CD4-positive, alpha-beta T cell treated with Interleukin-10 for 1 hour (primary cell): Measurements from ENCODE around the gene IRAK1BP1.
"Not testable (repeated sequence)": the region's sequence is repeated elsewhere in the genome, so short reads cannot be mapped to it uniquely, and the experiment has no call there.

Source experiments
- DNase-seq: peaks from one replicate; pipeline ENCODE4 v3.0.0-alpha.2; 2020

The IRAK1BP1 gene, protein sequence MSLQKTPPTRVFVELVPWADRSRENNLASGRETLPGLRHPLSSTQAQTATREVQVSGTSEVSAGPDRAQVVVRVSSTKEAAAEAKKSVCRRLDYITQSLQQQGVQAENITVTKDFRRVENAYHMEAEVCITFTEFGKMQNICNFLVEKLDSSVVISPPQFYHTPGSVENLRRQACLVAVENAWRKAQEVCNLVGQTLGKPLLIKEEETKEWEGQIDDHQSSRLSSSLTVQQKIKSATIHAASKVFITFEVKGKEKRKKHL

DNA sequence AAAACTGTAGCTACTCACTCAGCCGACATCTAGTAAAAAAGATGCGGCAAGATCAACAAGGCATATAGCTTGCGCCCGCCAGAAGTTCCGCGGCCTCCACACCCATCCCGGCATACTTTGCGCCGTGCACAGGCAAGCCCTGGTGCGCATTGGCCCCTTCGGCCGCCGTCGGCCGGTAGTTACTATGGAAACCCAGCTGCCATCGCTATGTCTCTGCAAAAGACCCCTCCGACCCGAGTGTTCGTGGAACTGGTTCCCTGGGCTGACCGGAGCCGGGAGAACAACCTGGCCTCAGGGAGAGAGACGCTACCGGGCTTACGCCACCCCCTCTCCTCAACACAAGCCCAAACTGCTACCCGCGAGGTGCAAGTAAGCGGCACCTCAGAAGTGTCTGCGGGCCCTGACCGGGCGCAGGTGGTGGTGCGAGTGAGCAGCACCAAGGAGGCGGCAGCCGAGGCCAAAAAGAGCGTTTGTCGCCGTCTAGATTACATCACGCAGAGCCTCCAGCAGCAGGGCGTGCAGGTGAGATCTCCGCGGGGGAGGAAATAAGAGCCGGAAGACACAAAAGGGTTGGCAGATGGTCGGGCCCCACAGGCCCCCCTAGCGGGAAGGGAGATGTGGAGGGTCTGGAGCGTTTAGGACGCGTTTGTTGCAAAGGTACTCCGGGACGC is at the start of gene IRAK1BP1:
Gene IRAK1BP1, plus strand, starts transcription at position 182 of the 671 bp plus-strand sequence. Its CDS starts 26 bp downstream, at position 208.
- DNase-seq, result peak; percentile 80

GRCh38 chr6:78824045-78824444 is 43.3 kb upstream of the IRAK1BP1 start:
- no peak for DNase-seq

DNA sequence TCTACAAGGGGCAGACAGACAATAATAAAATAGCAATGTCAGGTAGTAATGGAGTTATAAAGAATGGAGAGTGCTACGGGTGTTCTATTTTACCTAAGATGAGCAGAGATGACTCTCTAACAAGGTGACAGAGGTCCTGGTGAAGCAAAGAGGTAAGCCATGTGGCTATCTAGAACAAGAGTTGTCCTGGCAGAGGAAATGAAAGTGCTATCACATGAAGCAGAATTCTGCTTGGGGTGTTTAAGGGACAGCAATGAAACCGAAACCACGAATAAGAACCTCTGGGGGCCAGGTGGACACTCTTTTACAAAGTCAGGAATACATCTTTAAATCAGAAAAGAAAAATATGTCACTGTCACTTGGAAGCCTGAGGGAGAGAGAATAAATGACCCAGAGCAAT is 37.9 kb upstream of the IRAK1BP1 start:
- no peak for DNase-seq

DNA sequence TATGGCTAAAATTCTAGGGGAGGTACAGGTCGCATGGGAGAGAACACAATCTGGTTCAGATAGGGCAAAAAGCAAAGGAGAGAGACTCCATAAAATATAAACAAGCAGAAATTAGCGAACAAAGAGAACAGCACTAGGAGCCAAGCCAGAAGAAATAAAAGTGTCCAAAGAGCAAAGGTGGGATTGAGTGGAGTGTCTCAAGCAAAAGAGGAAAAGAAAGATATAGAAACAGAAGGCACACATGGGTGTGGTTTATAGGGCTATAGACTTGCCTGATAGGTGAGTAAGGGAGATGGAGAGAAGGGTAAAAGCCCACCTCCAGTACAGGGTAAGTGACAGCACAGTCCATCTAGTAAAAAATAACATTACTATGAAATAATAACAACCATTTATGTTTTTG is 36.5 kb upstream of the IRAK1BP1 start:
- DNase-seq, result no peak

- DNase-seq, result no peak
Measured at GRCh38 chr6:78831492-78831891, 35.9 kb upstream of the IRAK1BP1 start.

- DNase-seq, result no peak
Measured at GRCh38 chr6:78832091-78832808, 35.1 kb upstream of the IRAK1BP1 start.

GRCh38 chr6:78835817-78836216 is 31.5 kb upstream of the IRAK1BP1 start:
- DNase-seq, result no peak

- no peak for DNase-seq
Measured at GRCh38 chr6:78836598-78836997, 30.8 kb upstream of the IRAK1BP1 start.

DNA sequence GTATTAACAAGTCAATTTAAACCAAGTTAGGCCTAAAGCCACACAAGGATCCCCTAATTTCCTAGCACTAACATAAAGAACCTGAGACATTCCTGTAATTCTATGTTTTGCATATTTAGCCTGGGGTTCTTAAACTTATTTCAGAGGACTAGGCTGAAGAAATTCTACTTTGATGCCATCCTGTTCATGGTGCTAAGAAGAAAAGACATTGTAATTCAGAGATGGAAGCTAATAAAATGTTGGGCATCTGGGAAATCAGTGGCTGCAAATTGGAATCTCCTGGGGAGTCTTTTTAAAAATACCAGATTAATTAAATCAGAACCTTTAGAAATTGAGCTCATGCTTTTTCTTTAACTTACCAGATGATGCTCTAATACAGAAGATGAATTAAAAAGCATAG is 26.2 kb upstream of the IRAK1BP1 start:
- no peak for DNase-seq

- no peak for DNase-seq
Measured at GRCh38 chr6:78842953-78843352, 24.4 kb upstream of the IRAK1BP1 start.

- no peak for DNase-seq
Measured at GRCh38 chr6:78844899-78845298, 22.5 kb upstream of the IRAK1BP1 start.

DNA sequence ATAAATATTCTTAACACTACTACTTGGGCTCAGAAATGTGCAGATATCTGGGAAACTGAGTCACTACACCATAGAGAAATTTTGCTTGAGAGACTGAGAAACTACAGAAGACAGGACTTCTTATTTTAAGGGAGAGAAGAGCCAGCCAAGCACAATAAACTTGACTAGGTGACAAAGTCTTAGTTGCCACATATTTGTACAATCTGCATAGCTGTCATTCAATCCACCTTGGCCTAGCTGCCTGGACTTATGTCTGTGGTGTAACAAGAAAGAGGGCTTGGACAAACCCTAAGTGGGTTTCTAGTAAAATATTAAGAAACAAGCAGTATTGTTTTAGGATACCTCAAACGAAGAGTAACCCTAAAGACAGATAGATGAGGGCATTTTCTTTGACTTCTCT is 21.8 kb upstream of the IRAK1BP1 start:
- DNase-seq, result no peak

DNA sequence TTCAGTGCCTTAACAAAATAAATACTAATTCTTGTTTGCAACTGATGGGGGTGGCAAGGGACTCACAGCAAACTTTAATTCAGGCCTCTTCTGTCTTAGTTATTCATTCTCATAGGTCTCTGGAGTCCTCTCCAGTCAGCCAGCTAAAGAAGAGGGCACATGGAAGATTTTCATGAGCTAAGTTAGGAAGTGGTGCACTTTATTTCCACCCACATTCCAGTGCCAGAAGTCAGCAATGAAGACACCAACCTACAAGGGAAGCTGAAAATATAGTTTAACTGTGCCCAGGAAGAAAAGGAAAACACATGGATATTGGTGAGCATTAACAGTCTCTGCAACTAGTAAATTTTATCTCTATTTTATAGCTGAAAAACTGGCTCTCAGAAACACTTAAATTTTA is 16.7 kb upstream of the IRAK1BP1 start:
- DNase-seq, result no peak

DNA sequence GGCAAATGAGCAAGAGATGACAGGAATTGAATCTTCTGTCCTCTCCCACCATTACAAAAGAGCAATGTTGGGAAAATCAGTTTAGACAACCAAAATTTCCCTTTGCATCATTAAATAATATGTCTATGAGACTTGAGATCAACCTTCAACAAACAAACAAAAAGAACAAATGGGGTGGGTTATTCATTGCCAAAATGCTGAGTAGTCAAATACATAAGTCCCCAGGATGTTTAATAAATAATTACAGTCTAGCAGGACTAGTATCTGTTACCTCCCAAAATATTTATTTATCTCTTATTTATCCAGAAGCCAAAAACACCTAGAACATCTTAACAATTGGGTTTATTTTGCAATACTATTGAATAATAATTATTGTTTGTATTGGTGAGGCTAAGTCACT is 16.2 kb upstream of the IRAK1BP1 start:
- DNase-seq, result no peak

DNA sequence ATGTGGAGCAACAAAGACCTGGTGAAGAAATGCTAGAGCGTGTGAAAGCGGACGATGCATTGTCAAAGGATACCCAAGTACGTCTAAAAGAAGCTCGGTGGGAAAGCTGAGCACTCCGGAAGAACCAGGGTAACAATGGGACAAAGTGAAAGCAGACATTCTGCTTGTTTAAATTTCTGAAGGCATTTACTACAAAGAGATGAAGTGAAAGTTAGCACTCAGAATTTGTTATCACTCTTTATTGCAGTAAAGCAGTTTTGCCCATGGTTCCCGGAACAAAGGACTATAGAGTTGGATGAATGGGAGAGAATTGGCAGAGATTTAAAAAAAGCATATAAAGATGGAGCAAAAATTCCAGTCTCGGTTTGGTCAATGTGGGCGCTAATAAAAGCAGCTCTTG is 12.8 kb upstream of the IRAK1BP1 start:
- no peak for DNase-seq

DNA sequence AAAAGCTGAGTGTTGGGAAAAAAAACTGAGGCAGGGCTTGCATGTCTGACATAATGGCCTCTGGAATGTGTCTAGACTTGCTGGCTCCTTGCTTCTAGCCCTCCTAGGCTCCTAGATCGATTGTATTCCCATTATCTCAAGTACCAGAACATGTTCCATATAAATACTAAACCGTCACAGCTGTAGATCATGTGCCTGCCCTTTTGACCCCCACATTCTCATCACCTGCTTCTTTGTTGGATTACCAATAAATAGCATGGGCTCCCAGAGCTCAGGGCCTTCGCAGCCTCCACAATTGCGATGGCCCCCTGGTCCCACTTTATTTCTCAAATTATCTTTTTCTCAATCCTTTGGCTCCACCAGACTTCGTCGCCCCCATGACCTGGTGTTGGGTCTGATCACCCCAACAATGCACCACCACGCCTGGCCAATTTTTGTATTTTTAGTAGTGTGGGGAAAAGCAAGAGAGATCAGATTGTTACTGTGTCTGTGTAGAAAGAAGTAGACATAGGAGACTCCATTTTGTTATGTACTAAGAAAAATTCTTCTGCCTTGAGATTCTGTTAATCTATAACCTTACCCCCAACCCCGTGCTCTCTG is 8.9 kb upstream of the IRAK1BP1 start:
- DNase-seq, result not testable (repeated sequence)

GRCh38 chr6:78861509-78861908 is 5.8 kb upstream of the IRAK1BP1 start:
- no peak for DNase-seq

- DNase-seq, result no peak
Measured at GRCh38 chr6:78863576-78863975, 3.8 kb upstream of the IRAK1BP1 start.

GRCh38 chr6:78864957-78865356 is 2.4 kb upstream of the IRAK1BP1 start:
- no peak for DNase-seq

DNA sequence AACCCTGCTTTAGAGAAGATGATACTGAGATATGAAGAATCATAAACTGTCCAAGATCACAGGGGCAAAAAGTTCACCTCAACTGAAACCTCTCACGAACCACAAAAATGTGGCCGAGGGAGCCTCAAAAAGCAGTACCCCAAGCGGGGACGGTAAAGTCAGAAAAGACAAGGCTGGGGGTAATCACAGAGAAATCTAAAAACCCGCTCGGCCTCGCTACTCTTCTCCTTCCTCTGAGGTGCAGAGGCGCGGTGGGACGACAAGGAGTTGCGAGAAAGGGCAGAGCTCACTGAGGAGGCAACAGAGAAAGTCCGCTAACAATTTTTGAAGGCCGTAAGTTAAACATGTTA is 356 bp upstream of the IRAK1BP1 start:
- no peak for DNase-seq

GRCh38 chr6:78868116-78868515 is 765 bp downstream of the IRAK1BP1 start:
- no peak for DNase-seq

- no peak for DNase-seq
Measured at GRCh38 chr6:78875505-78875904, 8.2 kb downstream of the IRAK1BP1 start.

GRCh38 chr6:78883651-78884050 is 16.3 kb downstream of the IRAK1BP1 start:
- no peak for DNase-seq

DNA sequence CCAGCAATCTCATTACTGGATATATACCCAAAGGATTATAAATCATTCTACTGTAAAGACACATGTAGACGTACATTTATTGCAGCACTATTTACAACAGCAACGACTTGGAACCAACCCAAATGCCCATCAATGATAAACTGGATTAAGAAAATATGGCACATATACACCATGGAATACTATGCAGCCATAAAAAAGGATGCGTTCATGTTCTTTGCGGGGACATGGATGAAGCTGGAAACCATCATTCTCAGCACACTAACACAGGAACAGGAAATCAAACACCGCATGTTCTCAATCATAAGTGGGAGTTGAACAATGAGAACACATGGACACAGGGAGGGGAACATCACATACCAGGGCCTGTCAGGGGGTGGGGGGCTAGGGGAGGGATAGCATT is 22.6 kb downstream of the IRAK1BP1 start:
- DNase-seq, result not testable (repeated sequence)
